IMR-90 (cell line): ENCODE results near the gene FGF4. TPM values are rescaled to one million over a fixed set of nuclear protein-coding genes. Genes with fewer than 3 reads are reported as not detected.

Experiments used
- ATAC-seq: fragments of 200-7000 bp; cut with Tn5 transposase; 2 replicates; pipeline ENCODE4 v1.9.1; 2020; ENCODE audit warnings: low read depth, mild to moderate bottlenecking, moderate library complexity
- BruUV-seq: library from RNA; stranded (reverse); fragments of 400-500 nt; replicated peaks from 2 replicates; lab custom pipeline; 2021; lab: Mats Ljungman, UMichigan
- CTCF ChIA-PET: fragments of 300-600 bp; formaldehyde crosslinking; extraction: SDS; loops from one replicate; lab custom pipeline; 2021; ENCODE audit warnings: antibody characterized with exemption; lab: Yijun Ruan, JAX
- POLR2A ChIA-PET: fragments of 300-600 bp; sonication (Branson Sonifier 250); formaldehyde crosslinking; loops from one replicate; lab custom pipeline; 2022; ENCODE audit warnings: antibody characterized with exemption; ENCODE audit not compliant: unreplicated experiment; lab: Charles Lee
- DNase-seq: peaks from one replicate; pipeline ENCODE4 v3.0.0; 2013
- H2AFZ ChIP-seq: replicated peaks from 2 replicates; pipeline ENCODE3; 2013; ENCODE audit warnings: low read length, mild to moderate bottlenecking; ENCODE audit not compliant: poor library complexity
- H2AK5ac ChIP-seq: 2 replicates; pipeline ENCODE4 v1.6.1; 2013; ENCODE audit warnings: low read depth, low read length, inconsistent platforms
- H2AK9ac ChIP-seq: replicated peaks from 2 replicates; pipeline ENCODE3; 2013; ENCODE audit warnings: mild to moderate bottlenecking, low read depth, low read length, moderate library complexity; ENCODE audit not compliant: poor library complexity
- H2BK120ac ChIP-seq: 2 replicates; pipeline ENCODE4 v1.6.1; 2013; ENCODE audit warnings: low read depth, low read length, inconsistent platforms
- H2BK15ac ChIP-seq: 3 replicates; pipeline ENCODE4 v1.6.1; 2013; ENCODE audit warnings: low read depth, low read length, inconsistent platforms
- H2BK20ac ChIP-seq: 2 replicates; pipeline ENCODE4 v1.6.1; 2013; ENCODE audit warnings: low read depth, mild to moderate bottlenecking, inconsistent platforms, low read length, moderate library complexity
- H2BK5ac ChIP-seq: 2 replicates; pipeline ENCODE4 v1.6.1; 2013; ENCODE audit warnings: mild to moderate bottlenecking, low read depth, low read length, inconsistent platforms; ENCODE audit not compliant: poor library complexity, severe bottlenecking
- H3K14ac ChIP-seq: replicated peaks from 2 replicates; pipeline ENCODE4 v1.6.1; 2013; ENCODE audit warnings: low read depth, low read length, inconsistent platforms
- H3K18ac ChIP-seq: 2 replicates; pipeline ENCODE4 v1.6.1; 2013; ENCODE audit warnings: low read depth, low read length, control low read depth
- H3K23ac ChIP-seq: 2 replicates; pipeline ENCODE4 v1.6.1; 2013; ENCODE audit warnings: low read depth, low read length, inconsistent platforms
- H3K27ac ChIP-seq: 2 replicates; pipeline ENCODE4 v1.5.1; 2013; ENCODE audit warnings: mild to moderate bottlenecking, control low read depth, low read length; ENCODE audit not compliant: insufficient read depth
- H3K27me3 ChIP-seq: 2 replicates; pipeline ENCODE4 v1.6.1; 2013; ENCODE audit warnings: low read length; ENCODE audit not compliant: control insufficient read depth, insufficient read depth
- H3K36me3 ChIP-seq: 2 replicates; pipeline ENCODE4 v1.6.1; 2013; ENCODE audit warnings: low read length, mixed read lengths; ENCODE audit not compliant: control insufficient read depth, insufficient read depth
- H3K4ac ChIP-seq: 2 replicates; pipeline ENCODE4 v1.6.1; 2013; ENCODE audit warnings: low read depth, low read length, inconsistent platforms
- H3K4me1 ChIP-seq: 2 replicates; pipeline ENCODE4 v1.6.1; 2013; ENCODE audit warnings: low read length, mixed read lengths; ENCODE audit not compliant: control insufficient read depth, insufficient read depth
- H3K4me2 ChIP-seq: 2 replicates; pipeline ENCODE4 v1.6.1; 2013; ENCODE audit warnings: low read depth, mild to moderate bottlenecking, control low read depth, low read length, moderate library complexity
- H3K4me3 ChIP-seq: 2 replicates; pipeline ENCODE4 v1.5.1; 2013; ENCODE audit warnings: low read depth, mild to moderate bottlenecking, control low read depth, low read length, moderate library complexity; ENCODE audit not compliant: insufficient read depth
- H3K56ac ChIP-seq: 2 replicates; pipeline ENCODE4 v1.6.1; 2013; ENCODE audit warnings: low read length, inconsistent platforms; ENCODE audit not compliant: insufficient read depth; ENCODE audit errors: extremely low read depth
- H3K79me1 ChIP-seq, 2 experiments: 2 replicates each; pipeline ENCODE4 v1.6.1; 2013; ENCODE audit warnings: low read length in 2 of 2, inconsistent platforms in 1 of 2, low read depth in 1 of 2
- H3K9ac ChIP-seq: 2 replicates; pipeline ENCODE4 v1.6.1; 2013; ENCODE audit warnings: low read depth, low read length, control low read depth
- H3K9me1 ChIP-seq: 2 replicates; pipeline ENCODE4 v1.6.1; 2013; ENCODE audit warnings: low read length, inconsistent platforms; ENCODE audit not compliant: insufficient read depth
- H3K9me3 ChIP-seq: 2 replicates; pipeline ENCODE4 v1.6.1; 2013; ENCODE audit warnings: low read length; ENCODE audit not compliant: control insufficient read depth, insufficient read depth
- H4K20me1 ChIP-seq: 2 replicates; pipeline ENCODE4 v1.6.1; 2013; ENCODE audit warnings: low read length, inconsistent platforms; ENCODE audit not compliant: insufficient read depth
- H4K5ac ChIP-seq: 2 replicates; pipeline ENCODE4 v1.6.1; 2013; ENCODE audit warnings: mild to moderate bottlenecking, low read depth, low read length, control low read depth
- H4K8ac ChIP-seq, 2 experiments: 2 replicates each; pipeline ENCODE4 v1.6.1; 2013; ENCODE audit warnings: low read depth in 2 of 2, low read length in 2 of 2, control low read depth in 1 of 2, inconsistent platforms in 1 of 2
- H4K91ac ChIP-seq: 2 replicates; pipeline ENCODE4 v1.6.1; 2013; ENCODE audit warnings: low read depth, low read length, inconsistent platforms; ENCODE audit not compliant: insufficient read depth
- CHD1 ChIP-seq: IDR thresholded peaks from 2 replicates; pipeline ENCODE4 v1.6.1; 2012; ENCODE audit warnings: low read depth, low read length, improper control_type of control experiment
- WGBS, 2 experiments: methylation state at CpG; one replicate each; pipeline versions ENCODE4 v1.1.5 to v1.1.7; 2013; ENCODE audit warnings: missing lambda C conversion rate in 2 of 2; ENCODE audit not compliant: insufficient read length in 1 of 2; ENCODE audit errors: extremely low coverage in 2 of 2; 5-methylcytosine and 5-hydroxymethylcytosine counted together
- dilution Hi-C: fragments of 300-500 bp; cut with HindIII; formaldehyde crosslinking; loops from one replicate; pipeline ENCODE4 v1.14.3; 2018; ENCODE audit warnings: low sequenced_read_pairs; ENCODE audit not compliant: unreplicated experiment
- in situ Hi-C: fragments of 300-500 bp; cut with MboI; formaldehyde crosslinking; loops from 3 replicates; pipeline ENCODE4 v1.14.3; 2019; ENCODE audit warnings: low sequenced_read_pairs, inconsistent platforms, mixed read lengths
- intact Hi-C: fragments of 100-400 bp; cut with micrococcal nuclease; formaldehyde crosslinking; loops from 2 replicates; pipeline ENCODE4 v1.10.0; 2022
- polyA plus RNA-seq, 3 experiments: library from polyadenylated mRNA; depleted of rRNA; stranded (reverse); fragments of >200 nt; gene quantifications; 2 replicates each; pipeline ENCODE4 v1.2.3, GENCODE V29; 2012; ENCODE audit warnings: low replicate concordance in 1 of 3
- total RNA-seq: library from RNA; depleted of rRNA; stranded (reverse); fragments of >200 nt; gene quantifications from 2 replicates; pipeline ENCODE4 v1.2.3, GENCODE V29; 2012

Gene FGF4
- total and polyA plus RNA-seq, 2 of the 4 experiments (the other 2 are of a cell fraction), result not detected

DNA sequence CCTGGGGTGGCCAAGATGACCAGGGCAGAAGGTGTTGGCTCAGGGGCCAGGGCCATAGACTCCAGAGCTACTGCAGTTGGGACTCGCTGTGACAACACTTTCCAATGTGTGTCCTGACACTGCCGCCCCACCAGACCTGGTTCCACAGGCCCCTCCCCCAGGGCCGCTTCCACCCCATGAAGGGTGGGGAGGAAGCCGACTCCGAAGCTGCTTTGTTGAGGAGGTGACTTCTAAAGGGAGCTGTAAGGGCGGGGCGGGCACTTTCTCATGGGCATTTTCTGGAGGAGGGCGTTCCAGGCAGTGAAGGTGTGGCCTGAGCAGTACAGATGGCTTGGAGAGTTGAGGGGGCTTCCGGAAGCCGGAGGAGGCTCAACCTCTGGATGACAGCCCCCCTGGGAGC is 37.8 kb upstream of the FGF4 start:
- CTCF ChIA-PET, result no interaction called here
- H3K4me3 ChIP-seq, result no peak overlapping the region
- 50% methylated on average over 2 of the region's 10 CpGs; no CpG with 5 or more reads in 1 of the 2 experiments for WGBS, 2 experiments

More for the DNA sequence above, 37.8 kb upstream of the FGF4 start:
- DNase-seq (no peak), ATAC-seq (no peak)
- no peak overlapping the region for H3K56ac ChIP-seq
- no peak overlapping the region for H3K18ac ChIP-seq
- H2BK5ac ChIP-seq, result no peak overlapping the region
- no peaks in the 10 kb centered on the region for H3K9me1 ChIP-seq
- no peak overlapping the region for H2AK9ac ChIP-seq
- dilution Hi-C loops (no loop called here), in situ Hi-C loops (no loop called here), intact Hi-C loops (no loop called here)
- no peak overlapping the region for H2AK5ac ChIP-seq
- H2AFZ ChIP-seq, result no peak overlapping the region
- no peak overlapping the region for H4K91ac ChIP-seq
- no peak overlapping the region for H4K5ac ChIP-seq
- no peak overlapping the region for H4K8ac ChIP-seq
- H3K23ac ChIP-seq, result no peak overlapping the region
- no peak overlapping the region for H3K14ac ChIP-seq
- H3K9me3 ChIP-seq, result peaks cover 2% of the 10 kb centered on the region; the same call in 1 of the 2 replicates
- no peak overlapping the region for H2BK120ac ChIP-seq
- no peaks in the 10 kb centered on the region; the same call in 1 of the 2 replicates for H3K4me1 ChIP-seq
- no TSS peak for BruUV-seq
- peaks cover 58% of the 10 kb centered on the region for H3K27me3 ChIP-seq
- H3K4ac ChIP-seq, result no peak overlapping the region
- H3K27ac ChIP-seq, result no peak overlapping the region
- no peak overlapping the region for H2BK15ac ChIP-seq
- no peak overlapping the region for H3K4me2 ChIP-seq
- no peak overlapping the region for H3K9ac ChIP-seq
- H2BK20ac ChIP-seq, result no peak overlapping the region
- H3K79me1 ChIP-seq, result no peaks in the 10 kb centered on the region
- H3K36me3 ChIP-seq, result no peaks in the 10 kb centered on the region
- no peak for TF ChIP-seq CHD1
- POLR2A ChIA-PET, result no interaction called here
- H4K20me1 ChIP-seq, result peaks cover 3% of the 10 kb centered on the region; the same call in 1 of the 2 replicates
